BJ (cell line): ENCODE results near the gene METRNL. TPM values are rescaled to one million over a fixed set of nuclear protein-coding genes. Genes with fewer than 3 reads are reported as not detected.
A peak's percentile ranks its signal among the peaks of the same experiment; 100 is the strongest.

Source experiments
- CTCF ChIA-PET: fragments of 350-600 bp; formaldehyde crosslinking; extraction: SDS; loops from one replicate; lab custom pipeline; 2021; ENCODE audit warnings: antibody characterized with exemption, inconsistent platforms; lab: Yijun Ruan, JAX
- POLR2A ChIA-PET: fragments of 300-600 bp; sonication (Branson Sonifier 250); formaldehyde crosslinking; extraction: SDS; loops from one replicate; lab custom pipeline; 2021; ENCODE audit warnings: antibody characterized with exemption; lab: Charles Lee
- DNase-seq: peaks from one replicate; pipeline ENCODE4 v3.0.0-alpha.2; 2011; ENCODE audit warnings: low read depth
- H3K27me3 ChIP-seq: 2 replicates; pipeline ENCODE4 v1.6.0; 2011; ENCODE audit warnings: low read length; ENCODE audit not compliant: control insufficient read depth, insufficient read depth
- H3K36me3 ChIP-seq: 2 replicates; pipeline ENCODE4 v1.5.1; 2011; ENCODE audit warnings: low read length; ENCODE audit not compliant: control insufficient read depth, insufficient read depth
- H3K4me3 ChIP-seq: 2 replicates; pipeline ENCODE4 v1.5.1; 2011; ENCODE audit warnings: low read depth, mild to moderate bottlenecking, control low read depth, low read length
- polyA plus RNA-seq: library from polyadenylated mRNA; depleted of rRNA; stranded (reverse); fragments of >200 nt; gene quantifications from 2 replicates; pipeline ENCODE4 v1.2.3, GENCODE V29; 2011
- TF ChIP-seq, protein P1 (sequence below): IDR thresholded peaks from 2 replicates; pipeline ENCODE4 v1.5.1; 2011; ENCODE audit warnings: low read depth, mild to moderate bottlenecking, control low read depth, inconsistent platforms, low read length, moderate library complexity; ENCODE audit not compliant: insufficient read depth

METRNL gene
- polyA plus RNA-seq, 1 experiment, result 63.2 TPM

DNA sequence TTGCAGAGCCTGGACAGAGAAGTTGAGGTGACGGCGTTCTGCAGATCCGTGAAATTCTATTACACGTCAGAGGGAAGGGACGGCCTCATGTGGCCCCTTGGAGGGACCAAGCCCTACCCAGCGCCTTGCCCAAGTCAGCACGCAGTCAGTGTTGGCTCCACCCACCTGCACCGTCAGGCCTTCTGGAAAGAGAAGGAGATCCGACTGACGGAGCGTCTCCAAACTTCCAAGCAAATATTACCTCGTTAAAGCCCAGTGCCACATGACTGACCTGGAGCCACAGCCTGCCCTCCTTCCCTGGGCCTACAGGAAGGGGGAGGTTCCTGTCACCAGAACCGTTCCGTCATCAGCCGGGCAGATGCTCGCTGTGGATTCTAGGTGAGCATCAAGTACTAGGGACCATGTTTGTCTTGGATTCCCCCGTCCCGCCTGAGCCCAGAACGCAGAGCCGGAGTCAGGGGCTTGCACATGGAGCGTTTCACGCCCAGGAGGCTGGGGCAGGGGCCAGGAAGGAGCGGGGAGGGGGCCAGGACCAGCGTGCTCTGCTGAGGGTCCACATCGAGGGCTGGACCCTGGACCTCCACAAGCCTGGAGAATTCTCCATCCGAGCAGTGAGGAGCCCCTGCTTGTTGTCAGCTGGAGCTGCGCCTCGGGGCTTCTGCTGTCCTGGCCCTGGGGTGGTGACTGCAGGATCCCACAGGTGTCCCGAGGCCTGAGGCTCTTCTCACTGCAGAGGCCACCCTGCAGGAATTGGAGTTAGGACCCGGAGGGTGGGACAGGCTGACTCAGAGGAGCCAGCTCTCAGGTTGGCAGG, 22.6 kb upstream of the METRNL start:
- H3K4me3 ChIP-seq, result peak overlapping the region; percentile 16

DNA sequence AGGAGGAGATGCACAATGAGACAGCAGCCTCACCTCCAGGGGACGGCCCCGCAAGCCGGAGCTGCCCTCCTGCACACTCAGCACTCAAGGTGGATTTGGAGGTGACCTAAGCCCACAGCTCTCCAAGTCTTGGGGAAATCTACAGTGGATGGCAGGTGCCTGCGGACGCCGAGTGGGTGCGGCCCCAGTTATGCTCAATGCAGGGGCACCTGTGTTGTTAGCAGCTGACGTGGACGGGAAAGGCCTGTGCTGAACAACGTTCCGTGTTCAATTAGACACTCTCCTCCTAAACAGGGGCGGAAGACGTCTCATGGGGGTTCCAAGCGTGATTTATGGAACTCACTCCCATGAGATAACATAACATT, 22.0 kb upstream of the METRNL start:
- Histone ChIP-seq H3K27me3 (no peaks in the 10 kb centered on the region), H3K4me3 (no peak overlapping the region), H3K36me3 (no peaks in the 10 kb centered on the region)
- DNase-seq, result no peak
- ChIA-PET POLR2A (no interaction called here), CTCF (no interaction called here)
- TF ChIP-seq, protein P1, sequence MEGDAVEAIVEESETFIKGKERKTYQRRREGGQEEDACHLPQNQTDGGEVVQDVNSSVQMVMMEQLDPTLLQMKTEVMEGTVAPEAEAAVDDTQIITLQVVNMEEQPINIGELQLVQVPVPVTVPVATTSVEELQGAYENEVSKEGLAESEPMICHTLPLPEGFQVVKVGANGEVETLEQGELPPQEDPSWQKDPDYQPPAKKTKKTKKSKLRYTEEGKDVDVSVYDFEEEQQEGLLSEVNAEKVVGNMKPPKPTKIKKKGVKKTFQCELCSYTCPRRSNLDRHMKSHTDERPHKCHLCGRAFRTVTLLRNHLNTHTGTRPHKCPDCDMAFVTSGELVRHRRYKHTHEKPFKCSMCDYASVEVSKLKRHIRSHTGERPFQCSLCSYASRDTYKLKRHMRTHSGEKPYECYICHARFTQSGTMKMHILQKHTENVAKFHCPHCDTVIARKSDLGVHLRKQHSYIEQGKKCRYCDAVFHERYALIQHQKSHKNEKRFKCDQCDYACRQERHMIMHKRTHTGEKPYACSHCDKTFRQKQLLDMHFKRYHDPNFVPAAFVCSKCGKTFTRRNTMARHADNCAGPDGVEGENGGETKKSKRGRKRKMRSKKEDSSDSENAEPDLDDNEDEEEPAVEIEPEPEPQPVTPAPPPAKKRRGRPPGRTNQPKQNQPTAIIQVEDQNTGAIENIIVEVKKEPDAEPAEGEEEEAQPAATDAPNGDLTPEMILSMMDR, result no peak

More for the DNA sequence above, 22.6 kb upstream of the METRNL start:
- TF ChIP-seq, protein P1, result no peak
- CTCF ChIA-PET, result interaction anchor here (0.6 kb wide), 1 partner anchor 206 kb away, joined by 3 read pairs; no protein-coding TSS in a partner anchor
- H3K36me3 ChIP-seq, result no peaks in the 10 kb centered on the region
- no peaks in the 10 kb centered on the region for H3K27me3 ChIP-seq
- POLR2A ChIA-PET, result no interaction called here
- DNase-seq, result no peak

DNA sequence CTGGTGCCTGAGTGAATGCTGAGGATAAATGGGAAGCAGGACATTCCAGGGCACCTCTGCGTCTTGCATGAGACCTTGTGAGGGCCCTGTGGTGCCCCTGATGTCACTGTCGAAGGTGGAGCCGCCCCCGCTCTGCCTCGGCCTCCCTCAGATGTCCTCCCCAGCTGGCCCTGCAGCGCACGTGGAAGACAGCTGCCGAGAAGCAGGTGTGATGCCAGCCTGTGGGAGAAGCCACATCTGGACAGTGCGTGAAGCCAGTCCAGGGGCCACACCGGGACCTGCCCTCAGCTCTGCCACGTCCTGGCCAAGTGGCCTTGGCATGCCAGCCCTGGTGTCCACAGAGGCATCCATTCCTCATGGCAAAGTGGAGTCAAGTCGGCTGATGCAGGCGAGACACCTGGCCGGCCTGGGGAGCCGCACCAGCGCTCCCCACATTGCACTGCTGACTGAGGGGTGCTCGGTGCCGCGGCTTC, 21.6 kb upstream of the METRNL start:
- Histone ChIP-seq H3K4me3 (no peak overlapping the region), H3K36me3 (no peaks in the 10 kb centered on the region), H3K27me3 (no peaks in the 10 kb centered on the region)
- no peak for DNase-seq
- ChIA-PET POLR2A (no interaction called here), CTCF (no interaction called here)
- TF ChIP-seq, protein P1, result no peak

DNA sequence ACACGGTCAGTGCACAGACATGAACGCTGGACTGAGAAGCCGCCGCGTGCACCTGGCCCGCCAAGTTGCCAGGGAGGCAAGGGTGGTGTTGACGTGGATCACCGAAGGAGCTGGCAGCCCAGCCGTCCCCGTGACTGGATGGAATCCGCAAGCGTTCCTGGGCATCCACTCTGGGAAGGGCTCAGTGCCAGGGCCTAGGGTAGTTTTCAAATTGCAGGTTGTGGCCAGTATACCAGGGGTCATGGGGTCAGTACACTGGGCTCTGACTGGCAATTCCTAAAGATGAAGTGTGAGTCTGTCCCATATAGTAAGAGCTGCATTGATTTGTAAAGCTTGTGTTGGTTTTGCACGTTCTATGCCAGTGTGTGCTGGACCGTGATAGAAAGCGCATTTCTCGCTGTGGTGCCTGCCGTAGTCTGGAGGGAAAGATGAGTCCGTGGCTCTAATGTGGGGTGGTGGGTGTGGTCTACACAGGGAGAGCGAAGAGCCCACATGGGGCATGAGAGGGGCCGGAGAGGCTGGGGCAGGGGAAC, 21.1 kb upstream of the METRNL start:
- Histone ChIP-seq H3K36me3 (no peaks in the 10 kb centered on the region), H3K4me3 (no peak overlapping the region), H3K27me3 (no peaks in the 10 kb centered on the region)
- CTCF ChIA-PET, result interaction anchor here (0.8 kb wide), 1 partner anchor 25 kb away, joined by 3 read pairs; no protein-coding TSS in a partner anchor
- POLR2A ChIA-PET, result no interaction called here
- no peak for DNase-seq
- TF ChIP-seq, protein P1, result no peak

DNA sequence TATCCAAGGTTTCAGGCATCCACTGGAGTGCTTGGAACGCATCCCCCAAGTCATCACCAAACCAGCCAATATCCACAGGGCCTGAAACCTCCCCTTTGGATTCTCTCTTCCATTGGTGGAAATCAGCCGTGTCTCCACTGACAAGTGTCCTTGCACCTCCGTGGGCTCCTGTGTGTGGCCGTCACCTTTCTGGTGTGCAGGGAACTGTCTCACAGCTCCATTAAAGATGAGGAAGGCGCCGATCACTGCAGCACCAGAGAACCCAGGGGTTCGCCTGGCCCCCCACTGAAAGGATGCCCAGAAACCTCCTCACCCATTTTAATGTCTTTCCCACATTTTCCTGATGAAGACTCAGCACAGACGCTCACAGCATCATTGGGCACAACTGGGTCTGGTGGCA, 17.8 kb upstream of the METRNL start:
- no peak overlapping the region for H3K4me3 ChIP-seq
- TF ChIP-seq, protein P1, result no peak
- H3K27me3 ChIP-seq, result no peaks in the 10 kb centered on the region
- POLR2A ChIA-PET, result no interaction called here
- no peaks in the 10 kb centered on the region for H3K36me3 ChIP-seq
- CTCF ChIA-PET, result no interaction called here
- no peak for DNase-seq
